ENCODE results near the gene PCNT.

DNA sequence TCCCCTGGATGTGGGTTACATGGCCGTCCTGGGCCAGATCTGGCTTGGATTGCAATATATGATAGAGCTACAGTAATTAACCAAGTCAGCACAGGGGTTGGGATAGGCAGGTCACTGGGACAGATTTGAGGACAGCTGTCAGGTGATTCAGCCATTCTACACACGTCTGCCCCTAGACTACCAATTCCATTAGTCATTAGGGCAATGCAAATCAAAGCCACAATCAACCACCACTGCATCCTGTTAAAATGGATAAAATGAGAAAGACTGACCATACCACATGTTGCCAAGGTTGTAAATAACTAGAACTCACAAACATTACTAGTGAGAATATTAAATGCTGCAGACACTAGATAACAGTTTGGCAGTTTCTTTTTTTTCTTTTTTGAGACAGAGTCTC lies 16.3 kb upstream of the PCNT start:
- TF ChIP-seq U2AF1 (optimal IDR thresholded peaks at IDR 0.05; ENCODE audit: low read depth, low read length): no peak
- no peak for TF ChIP-seq KAT7 (CRISPR knock-in tag; IDR thresholded peaks at IDR 0.05; ENCODE audit: borderline replicate concordance)
- TF ChIP-seq XRCC5 (IDR thresholded peaks at IDR 0.05; ENCODE audit: low read depth, low read length): no peak
- no peak for TF ChIP-seq CHCHD3 (CRISPR knock-in tag; IDR thresholded peaks at IDR 0.05)
- TF ChIP-seq, protein P1, sequence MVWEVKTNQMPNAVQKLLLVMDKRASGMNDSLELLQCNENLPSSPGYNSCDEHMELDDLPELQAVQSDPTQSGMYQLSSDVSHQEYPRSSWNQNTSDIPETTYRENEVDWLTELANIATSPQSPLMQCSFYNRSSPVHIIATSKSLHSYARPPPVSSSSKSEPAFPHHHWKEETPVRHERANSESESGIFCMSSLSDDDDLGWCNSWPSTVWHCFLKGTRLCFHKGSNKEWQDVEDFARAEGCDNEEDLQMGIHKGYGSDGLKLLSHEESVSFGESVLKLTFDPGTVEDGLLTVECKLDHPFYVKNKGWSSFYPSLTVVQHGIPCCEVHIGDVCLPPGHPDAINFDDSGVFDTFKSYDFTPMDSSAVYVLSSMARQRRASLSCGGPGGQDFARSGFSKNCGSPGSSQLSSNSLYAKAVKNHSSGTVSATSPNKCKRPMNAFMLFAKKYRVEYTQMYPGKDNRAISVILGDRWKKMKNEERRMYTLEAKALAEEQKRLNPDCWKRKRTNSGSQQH (CRISPR knock-in tag; IDR thresholded peaks at IDR 0.05): no peak
- no peak for TF ChIP-seq ZNF707 (CRISPR knock-in tag; conservative IDR thresholded peaks at IDR 0.05)
- TF ChIP-seq, protein P2, sequence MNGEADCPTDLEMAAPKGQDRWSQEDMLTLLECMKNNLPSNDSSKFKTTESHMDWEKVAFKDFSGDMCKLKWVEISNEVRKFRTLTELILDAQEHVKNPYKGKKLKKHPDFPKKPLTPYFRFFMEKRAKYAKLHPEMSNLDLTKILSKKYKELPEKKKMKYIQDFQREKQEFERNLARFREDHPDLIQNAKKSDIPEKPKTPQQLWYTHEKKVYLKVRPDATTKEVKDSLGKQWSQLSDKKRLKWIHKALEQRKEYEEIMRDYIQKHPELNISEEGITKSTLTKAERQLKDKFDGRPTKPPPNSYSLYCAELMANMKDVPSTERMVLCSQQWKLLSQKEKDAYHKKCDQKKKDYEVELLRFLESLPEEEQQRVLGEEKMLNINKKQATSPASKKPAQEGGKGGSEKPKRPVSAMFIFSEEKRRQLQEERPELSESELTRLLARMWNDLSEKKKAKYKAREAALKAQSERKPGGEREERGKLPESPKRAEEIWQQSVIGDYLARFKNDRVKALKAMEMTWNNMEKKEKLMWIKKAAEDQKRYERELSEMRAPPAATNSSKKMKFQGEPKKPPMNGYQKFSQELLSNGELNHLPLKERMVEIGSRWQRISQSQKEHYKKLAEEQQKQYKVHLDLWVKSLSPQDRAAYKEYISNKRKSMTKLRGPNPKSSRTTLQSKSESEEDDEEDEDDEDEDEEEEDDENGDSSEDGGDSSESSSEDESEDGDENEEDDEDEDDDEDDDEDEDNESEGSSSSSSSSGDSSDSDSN (IDR thresholded peaks at IDR 0.05; ENCODE audit: borderline replicate concordance in 1 of 2, low read depth in 2 of 2, low read length in 2 of 2): no peak
